NCI-H345 (cell line): ENCODE data around the gene NLRP1.

Experiments
- DNase-seq: peaks from one replicate; lab custom pipeline; 2025; lab: John Stamatoyannopoulos, UW

NLRP1 gene

GRCh38 chr17:5584383-5585286 lies at the start of gene NLRP1:
NLRP1 (minus strand) TSS chr17:5584509; CDS start chr17:5583957, 552 bp downstream.
- DNase-seq: peak; percentile 39

DNA sequence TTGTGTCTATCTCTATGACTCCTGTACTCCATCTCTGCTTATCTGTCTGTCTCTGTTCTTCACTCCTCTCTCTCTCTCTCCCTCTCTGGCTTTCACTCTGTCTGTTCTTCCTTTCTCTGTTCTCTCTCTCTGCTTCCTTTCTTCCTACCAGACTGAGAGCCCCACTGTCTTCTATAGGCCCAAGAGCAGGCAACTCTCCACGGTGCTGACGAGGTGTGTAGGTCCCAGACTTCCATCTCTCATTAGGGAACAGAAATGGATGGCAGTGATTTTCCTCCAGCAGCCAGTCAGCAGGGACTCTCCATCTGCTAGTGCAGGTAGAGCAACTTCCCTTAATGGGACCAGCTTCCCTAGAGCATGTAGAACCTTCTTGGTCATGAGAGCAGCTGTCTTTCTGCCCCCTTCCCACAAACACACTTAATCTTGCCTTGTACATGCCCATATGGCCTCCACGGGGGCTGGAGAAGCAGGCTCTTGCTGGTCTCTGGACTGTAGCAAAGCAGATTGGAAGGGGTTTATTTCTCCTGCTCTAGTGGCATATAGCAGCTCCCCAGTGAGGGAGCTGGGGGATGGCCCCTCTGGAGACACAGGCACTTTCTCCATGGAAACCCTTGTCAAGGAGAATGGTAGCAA lies 47.8 kb upstream of the NLRP1 start:
- DNase-seq: no peak

GRCh38 chr17:5630434-5630833 lies 46.1 kb upstream of the NLRP1 start:
- DNase-seq: no peak

- peak; percentile 35 for DNase-seq
These were observed 44.8 kb upstream of the NLRP1 start for GRCh38 chr17:5629128-5629527.

- DNase-seq: no peak
These were observed 44.0 kb upstream of the NLRP1 start for GRCh38 chr17:5628262-5628661.

DNA sequence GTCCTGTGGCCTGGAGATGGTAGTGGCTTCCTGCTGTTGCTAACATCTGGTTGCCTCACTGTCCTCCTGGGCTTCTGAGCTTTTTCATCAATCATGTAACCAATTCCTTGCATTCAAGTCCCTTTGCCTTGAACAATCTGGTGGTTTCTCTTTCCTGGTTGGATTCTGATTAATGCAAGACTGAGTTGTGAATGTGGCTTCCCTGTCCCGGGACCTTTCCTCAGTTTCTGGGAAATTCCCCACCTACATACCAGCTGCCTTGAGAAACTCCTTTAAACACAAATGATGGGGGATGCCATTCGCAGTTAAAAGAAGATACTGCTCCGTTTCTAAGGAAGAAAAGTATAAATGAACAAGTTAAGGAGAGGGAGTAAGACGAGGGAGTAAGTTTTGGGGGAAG lies 39.9 kb upstream of the NLRP1 start:
- no peak for DNase-seq

- no peak for DNase-seq
These were observed 37.4 kb upstream of the NLRP1 start for GRCh38 chr17:5621729-5622128.

- no peak for DNase-seq
These were observed 36.7 kb upstream of the NLRP1 start for GRCh38 chr17:5621026-5621425.

DNA sequence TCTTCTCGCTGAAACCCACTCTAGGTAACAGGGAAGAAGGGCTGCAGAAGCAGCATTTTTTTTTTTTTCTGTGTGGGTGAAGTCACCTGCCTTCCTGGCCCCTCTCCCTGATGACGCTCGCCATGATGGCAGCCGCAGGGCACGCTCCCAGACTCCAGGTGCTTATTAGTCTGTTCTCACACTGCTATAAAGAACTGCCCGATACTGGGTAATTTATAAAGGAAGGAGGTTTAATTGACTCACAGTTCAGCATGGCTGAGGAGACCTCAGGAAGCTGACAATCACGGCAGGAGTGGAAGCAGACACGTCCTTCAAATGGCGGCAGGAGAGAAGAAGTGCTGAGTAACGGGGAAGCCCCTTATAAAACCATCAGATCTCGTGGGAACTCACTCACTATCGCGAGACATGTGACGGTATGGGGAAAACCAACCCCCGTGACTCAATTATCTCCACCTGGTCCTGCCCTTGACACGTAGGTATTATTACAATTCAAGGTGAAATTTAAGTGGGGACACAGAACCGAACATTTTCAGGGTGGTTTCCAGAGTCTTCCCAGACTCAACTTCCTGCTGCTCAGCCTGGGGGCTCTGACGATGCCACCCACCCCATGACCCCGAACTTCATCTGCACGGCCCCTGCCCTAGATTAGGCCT lies 34.9 kb upstream of the NLRP1 start:
- no peak for DNase-seq

DNA sequence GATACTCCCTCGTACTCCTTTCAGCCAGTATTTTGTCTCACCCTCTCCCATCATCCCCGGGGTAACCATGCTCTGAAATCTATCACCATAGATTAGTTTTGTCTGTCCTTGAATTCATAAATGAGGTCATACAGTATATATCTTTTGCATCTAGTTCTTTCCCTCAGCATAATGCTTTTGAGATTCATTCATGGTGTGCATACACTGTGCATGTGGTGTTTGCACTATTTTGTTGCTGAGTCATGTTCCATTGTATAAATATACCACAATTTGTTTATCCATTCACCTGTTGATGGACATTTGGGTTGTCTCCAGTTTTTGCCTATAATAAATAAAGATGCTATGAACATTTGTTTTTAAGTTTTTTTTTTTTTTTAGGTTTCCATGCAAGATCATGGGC lies 34.2 kb upstream of the NLRP1 start:
- DNase-seq: no peak

DNA sequence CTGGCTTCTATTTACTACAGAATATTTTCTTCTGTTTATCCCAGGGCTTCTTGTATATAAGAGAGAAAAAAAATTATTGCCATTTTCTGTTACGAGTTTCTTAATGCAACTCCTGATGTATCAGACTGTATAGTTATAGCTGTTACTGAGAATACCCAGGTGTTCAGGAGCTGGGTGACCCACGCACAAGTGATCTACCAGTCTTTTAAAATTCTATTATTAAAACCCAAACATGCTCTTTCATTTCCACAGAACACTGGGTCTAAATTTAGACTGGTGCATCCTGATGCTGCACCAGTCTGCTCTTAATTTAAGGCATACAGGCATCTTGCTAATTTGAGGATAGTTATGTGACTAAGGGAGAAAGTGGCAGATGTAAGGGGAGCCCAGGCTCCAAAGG lies 31.2 kb upstream of the NLRP1 start:
- DNase-seq: no peak

- no peak for DNase-seq
These were observed 26.6 kb upstream of the NLRP1 start for GRCh38 chr17:5610956-5611355.

- no peak for DNase-seq
These were observed 24.2 kb upstream of the NLRP1 start for GRCh38 chr17:5608399-5609112.

GRCh38 chr17:5607946-5608345 lies 23.6 kb upstream of the NLRP1 start:
- DNase-seq: no peak

DNA sequence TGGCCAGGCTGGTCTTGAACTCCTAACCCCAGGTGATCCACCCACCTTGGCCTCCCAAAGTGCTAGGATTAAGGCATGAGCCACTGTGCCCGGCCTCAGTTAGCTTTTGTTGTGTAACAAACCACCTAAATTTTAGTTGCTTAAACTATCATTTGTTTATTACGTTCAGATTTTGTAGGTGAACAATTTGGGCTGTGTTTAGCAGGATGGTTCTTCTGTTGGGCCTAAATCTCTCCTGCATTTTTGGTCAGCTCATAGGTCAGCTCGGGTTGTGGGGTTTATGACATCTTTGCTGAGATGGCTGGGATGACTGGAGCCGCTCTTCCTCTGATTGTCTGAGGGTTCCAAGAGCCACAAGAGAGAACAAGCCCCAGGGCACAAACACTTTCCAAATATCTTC lies 21.1 kb upstream of the NLRP1 start:
- DNase-seq: no peak

DNA sequence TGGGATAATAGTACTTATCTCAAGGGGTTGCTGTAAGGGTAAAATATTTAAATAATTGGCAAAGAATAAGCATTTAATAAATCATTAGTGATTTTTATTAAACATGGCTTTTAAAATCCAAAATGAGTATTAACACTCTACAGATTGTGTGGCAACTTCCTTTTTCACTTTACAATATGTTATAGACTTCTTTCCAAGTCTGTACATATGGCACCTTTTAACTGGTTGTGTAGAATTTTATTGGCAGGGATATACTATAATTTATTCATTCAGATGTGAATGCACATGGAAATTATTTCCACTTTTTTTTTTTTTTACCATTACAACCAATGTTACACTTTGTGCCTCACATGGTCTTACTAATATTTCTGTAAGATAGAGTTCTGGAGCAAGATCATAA lies 15.7 kb upstream of the NLRP1 start:
- DNase-seq: no peak

GRCh38 chr17:5598457-5598856 lies 14.1 kb upstream of the NLRP1 start:
- no peak for DNase-seq

DNA sequence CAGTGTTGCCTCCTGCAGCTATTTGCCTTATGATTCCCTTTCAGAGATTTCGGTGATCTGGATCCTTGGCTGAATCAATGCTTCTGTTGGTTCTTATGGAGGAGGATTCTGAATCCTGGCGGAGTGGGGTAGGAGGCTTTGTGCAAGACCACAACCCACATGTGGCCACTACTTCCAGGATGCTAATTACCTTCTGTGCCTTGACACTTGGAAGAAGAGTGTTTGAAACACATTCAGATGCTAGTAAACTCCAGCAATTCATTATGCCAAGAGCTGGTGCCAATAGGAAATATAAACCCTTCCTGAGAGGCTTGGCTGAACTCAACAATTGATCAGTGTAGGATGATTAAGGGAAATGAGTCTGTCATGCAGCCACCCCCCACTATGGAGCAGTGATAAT lies 12.1 kb upstream of the NLRP1 start:
- DNase-seq: no peak

DNA sequence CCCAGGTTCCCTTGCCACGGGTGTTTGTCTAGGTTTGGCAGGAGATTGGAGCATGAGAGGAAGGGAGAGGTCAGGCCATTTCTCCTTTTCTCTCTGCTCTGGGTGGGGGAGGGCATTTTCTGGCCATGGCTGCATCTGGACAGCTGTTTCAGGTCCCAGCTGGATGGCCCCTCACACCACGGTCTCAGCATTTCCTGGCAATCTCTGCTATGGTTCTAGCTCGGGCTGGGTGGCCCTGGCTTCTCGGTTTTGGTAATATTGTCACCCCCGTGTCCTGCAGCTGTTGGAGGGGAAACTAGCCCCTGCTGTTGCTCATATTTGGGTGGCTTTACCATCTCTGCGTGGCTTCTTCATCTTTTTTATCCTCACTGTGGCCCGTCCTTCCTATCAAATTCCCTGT lies 11.5 kb upstream of the NLRP1 start:
- no peak for DNase-seq

GRCh38 chr17:5592382-5592781 lies 8.1 kb upstream of the NLRP1 start:
- DNase-seq: peak; percentile 70

DNA sequence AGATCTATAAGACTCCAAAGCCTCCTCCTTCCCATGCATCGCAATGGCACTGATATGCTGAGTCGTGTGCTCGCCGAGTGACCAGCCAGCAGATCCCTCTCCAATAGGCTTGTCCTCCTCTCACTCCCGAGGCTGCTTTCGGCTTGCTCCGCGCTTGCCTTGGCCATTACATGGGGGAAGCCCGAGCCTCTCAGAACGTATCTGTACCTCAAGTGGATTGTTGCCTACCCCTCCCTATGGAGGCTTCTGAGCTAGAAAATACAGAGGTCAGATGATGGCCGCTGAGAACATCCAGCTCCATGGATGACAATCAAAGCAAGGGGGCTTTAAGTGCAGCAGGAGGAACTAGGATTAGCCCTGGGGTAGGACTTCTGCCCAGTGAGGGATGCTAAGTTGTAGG lies 7.7 kb upstream of the NLRP1 start:
- no peak for DNase-seq

DNA sequence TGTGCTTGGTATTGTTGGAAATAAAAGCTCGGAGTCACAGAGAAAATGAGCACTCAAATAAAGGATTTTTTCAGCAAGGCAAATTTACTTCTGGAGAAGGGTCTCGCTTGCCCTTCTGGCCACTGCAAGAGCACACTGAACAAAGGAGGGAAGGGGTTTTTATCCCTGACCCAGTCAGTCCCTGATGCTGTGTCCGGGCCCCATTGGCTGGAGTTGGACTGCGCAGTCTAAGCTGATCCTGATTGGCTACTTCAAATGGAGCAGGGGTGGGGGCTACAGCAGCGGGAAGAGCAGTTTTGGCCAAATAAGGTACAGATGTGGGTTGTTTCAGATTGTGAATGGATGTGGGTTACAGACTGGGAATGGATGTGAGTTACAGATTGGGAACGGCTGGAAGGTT lies 4.3 kb upstream of the NLRP1 start:
- no peak for DNase-seq
